ENCODE data around the gene CRYL1. TPM values are rescaled to one million over a fixed set of nuclear protein-coding genes. Genes with fewer than 3 reads are reported as not detected.

The CRYL1 gene
- total RNA-seq, 1 experiment from 2014 or later = 6.7 TPM

DNA sequence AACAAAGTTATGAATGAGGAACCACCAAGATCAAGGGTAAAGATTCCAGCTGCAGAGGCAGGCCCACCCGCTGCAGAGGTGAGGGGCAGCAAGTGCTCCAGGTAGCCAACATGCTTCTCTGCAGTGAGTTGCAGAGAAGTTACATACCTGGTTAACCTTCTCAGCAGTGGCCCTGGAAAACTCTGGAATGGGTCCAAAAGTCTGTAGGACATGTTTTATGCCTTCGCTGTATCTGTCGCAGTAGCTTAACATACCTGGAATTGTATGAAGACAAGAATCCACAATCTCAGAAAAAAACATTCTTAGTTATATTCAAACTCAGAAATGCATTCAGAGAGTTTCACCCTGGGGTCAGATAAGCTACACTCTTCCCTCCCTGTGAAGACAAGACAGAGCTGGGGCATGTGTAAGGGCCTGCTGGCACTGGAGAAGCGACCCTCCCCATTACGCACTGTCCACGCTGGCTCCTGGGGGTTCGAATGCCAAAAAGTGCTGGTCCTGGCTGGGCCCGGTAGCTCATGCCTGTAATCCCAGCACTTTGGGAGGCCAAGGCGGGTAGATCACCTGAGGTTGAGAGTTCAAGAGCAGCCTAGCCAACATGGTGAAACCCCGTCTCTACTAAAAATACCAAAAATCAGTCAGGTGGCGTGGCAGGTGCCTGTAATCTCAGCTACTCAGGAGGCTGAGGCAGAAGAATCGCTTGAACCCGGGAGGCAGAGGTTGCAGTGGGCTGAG, 121.0 kb downstream of the CRYL1 start:
- no TSS peak for BruUV-seq (replicated peaks)
- TF ChIP-seq, protein P1, sequence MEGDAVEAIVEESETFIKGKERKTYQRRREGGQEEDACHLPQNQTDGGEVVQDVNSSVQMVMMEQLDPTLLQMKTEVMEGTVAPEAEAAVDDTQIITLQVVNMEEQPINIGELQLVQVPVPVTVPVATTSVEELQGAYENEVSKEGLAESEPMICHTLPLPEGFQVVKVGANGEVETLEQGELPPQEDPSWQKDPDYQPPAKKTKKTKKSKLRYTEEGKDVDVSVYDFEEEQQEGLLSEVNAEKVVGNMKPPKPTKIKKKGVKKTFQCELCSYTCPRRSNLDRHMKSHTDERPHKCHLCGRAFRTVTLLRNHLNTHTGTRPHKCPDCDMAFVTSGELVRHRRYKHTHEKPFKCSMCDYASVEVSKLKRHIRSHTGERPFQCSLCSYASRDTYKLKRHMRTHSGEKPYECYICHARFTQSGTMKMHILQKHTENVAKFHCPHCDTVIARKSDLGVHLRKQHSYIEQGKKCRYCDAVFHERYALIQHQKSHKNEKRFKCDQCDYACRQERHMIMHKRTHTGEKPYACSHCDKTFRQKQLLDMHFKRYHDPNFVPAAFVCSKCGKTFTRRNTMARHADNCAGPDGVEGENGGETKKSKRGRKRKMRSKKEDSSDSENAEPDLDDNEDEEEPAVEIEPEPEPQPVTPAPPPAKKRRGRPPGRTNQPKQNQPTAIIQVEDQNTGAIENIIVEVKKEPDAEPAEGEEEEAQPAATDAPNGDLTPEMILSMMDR (IDR thresholded peaks at IDR 0.05; ENCODE audit: insufficient read depth in 1 of 2, low read depth in 1 of 2, low read length in 1 of 2, severe bottlenecking in 1 of 2, unreplicated experiment in 1 of 2) = no peak
- no peak overlapping the region for H3K27ac Mint-ChIP-seq (ENCODE audit: unreplicated experiment)
- no peaks in the 10 kb centered on the region for H3K27me3 Mint-ChIP-seq (ENCODE audit: insufficient read depth, unreplicated experiment)
- H3K36me3 Mint-ChIP-seq (ENCODE audit: insufficient read depth, unreplicated experiment) = no peaks in the 10 kb centered on the region
- Histone ChIP-seq H3K27me3 (replicated peaks; ENCODE audit: control insufficient read depth, insufficient read depth, low read length) (no peaks in the 10 kb centered on the region; the same call in 1 of the 2 replicates), H3K4me3 (ENCODE audit: low read depth, low read length) (no peak overlapping the region), H3K4me1 (no peaks in the 10 kb centered on the region), H3K36me3 (ENCODE audit: control insufficient read depth, insufficient read depth, low read length) (no peaks in the 10 kb centered on the region), H3K9me3 (no peaks in the 10 kb centered on the region)
- ChIA-PET CTCF (no interaction called here), POLR2A (no interaction called here)
- no peaks in the 10 kb centered on the region for H3K4me1 Mint-ChIP-seq (ENCODE audit: low read depth, unreplicated experiment)
- no peak overlapping the region for H3K4me3 Mint-ChIP-seq (ENCODE audit: unreplicated experiment)
- H3K9me3 Mint-ChIP-seq (ENCODE audit: unreplicated experiment) = no peaks in the 10 kb centered on the region
- no peak for DNase-seq
- intact Hi-C loops (cut with micrococcal nuclease; ENCODE audit: unreplicated experiment) = loop anchor here (2.0 kb wide), 1 partner anchor 20 kb away; no protein-coding TSS in a partner anchor

DNA sequence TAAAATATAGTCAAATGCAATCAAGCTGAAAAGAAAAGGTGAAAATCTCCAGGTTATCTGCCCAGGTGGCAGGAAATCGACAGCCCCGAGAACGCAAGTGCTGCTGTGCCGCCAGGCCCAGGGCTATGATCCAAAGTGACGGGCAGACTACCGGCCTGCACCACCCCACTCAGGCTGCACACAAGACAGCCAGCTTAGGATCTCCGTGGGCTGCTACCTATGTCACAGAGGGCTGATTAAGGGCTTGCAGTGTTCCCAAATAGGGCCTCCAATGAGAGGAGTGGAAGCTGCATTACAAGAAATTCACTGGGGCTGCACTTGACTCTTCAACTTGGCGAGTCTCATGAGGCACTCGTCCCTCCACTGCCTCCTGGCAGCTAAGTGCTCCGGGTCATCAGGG, 121.8 kb downstream of the CRYL1 start:
- H3K27ac Mint-ChIP-seq (ENCODE audit: unreplicated experiment) = no peak overlapping the region
- H3K36me3 ChIP-seq (ENCODE audit: control insufficient read depth, insufficient read depth, low read length) = no peaks in the 10 kb centered on the region
- intact Hi-C loops (cut with micrococcal nuclease; ENCODE audit: unreplicated experiment) = loop anchor here (2.0 kb wide), 1 partner anchor 19 kb away; no protein-coding TSS in a partner anchor
- DNase-seq = no peak
- H3K4me3 ChIP-seq (ENCODE audit: low read depth, low read length) = no peak overlapping the region
- no peaks in the 10 kb centered on the region for H3K36me3 Mint-ChIP-seq (ENCODE audit: insufficient read depth, unreplicated experiment)
- TF ChIP-seq, protein P1 (IDR thresholded peaks at IDR 0.05; ENCODE audit: insufficient read depth in 1 of 2, low read depth in 1 of 2, low read length in 1 of 2, severe bottlenecking in 1 of 2, unreplicated experiment in 1 of 2) = no peak
- H3K27me3 ChIP-seq (replicated peaks; ENCODE audit: control insufficient read depth, insufficient read depth, low read length) = no peaks in the 10 kb centered on the region; the same call in 1 of the 2 replicates
- H3K4me1 Mint-ChIP-seq (ENCODE audit: low read depth, unreplicated experiment) = no peaks in the 10 kb centered on the region
- BruUV-seq (replicated peaks) = no TSS peak
- POLR2A ChIA-PET = no interaction called here
- H3K4me1 ChIP-seq = no peaks in the 10 kb centered on the region
- no peaks in the 10 kb centered on the region for H3K27me3 Mint-ChIP-seq (ENCODE audit: insufficient read depth, unreplicated experiment)
- CTCF ChIA-PET = interaction anchor here (0.7 kb wide), 1 partner anchor 13 kb away, joined by 3 read pairs; no protein-coding TSS in a partner anchor
- no peak overlapping the region for H3K4me3 Mint-ChIP-seq (ENCODE audit: unreplicated experiment)
- no peaks in the 10 kb centered on the region for H3K9me3 Mint-ChIP-seq (ENCODE audit: unreplicated experiment)
- no peaks in the 10 kb centered on the region for H3K9me3 ChIP-seq

DNA sequence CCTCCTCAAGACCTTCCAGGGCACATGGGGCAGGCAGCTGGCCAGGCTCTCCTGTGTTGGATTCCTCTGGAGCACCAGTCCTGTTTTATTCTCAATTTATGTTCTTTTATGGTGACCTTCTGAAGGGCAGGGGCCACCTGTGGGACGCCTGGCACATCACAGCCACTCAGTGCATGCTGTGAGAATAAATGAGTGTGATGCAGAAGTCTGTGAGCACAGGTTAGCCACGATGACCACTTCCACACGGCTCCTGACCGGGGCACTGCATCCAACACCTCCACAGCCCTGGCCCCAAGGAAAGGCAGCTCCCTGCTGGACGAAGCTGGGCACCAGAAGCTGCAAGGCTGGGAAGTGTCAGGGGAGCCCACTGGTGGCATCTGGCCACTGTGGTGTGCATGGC, 122.8 kb downstream of the CRYL1 start:
- no TSS peak for BruUV-seq (replicated peaks)
- H3K9me3 ChIP-seq = no peaks in the 10 kb centered on the region
- H3K36me3 Mint-ChIP-seq (ENCODE audit: insufficient read depth, unreplicated experiment) = no peaks in the 10 kb centered on the region
- H3K27ac Mint-ChIP-seq (ENCODE audit: unreplicated experiment) = no peak overlapping the region
- TF ChIP-seq, protein P1 (IDR thresholded peaks at IDR 0.05; ENCODE audit: insufficient read depth in 1 of 2, low read depth in 1 of 2, low read length in 1 of 2, severe bottlenecking in 1 of 2, unreplicated experiment in 1 of 2) = no peak
- POLR2A ChIA-PET = no interaction called here
- DNase-seq = no peak
- H3K9me3 Mint-ChIP-seq (ENCODE audit: unreplicated experiment) = no peaks in the 10 kb centered on the region
- H3K4me1 ChIP-seq = no peaks in the 10 kb centered on the region
- H3K36me3 ChIP-seq (ENCODE audit: control insufficient read depth, insufficient read depth, low read length) = no peaks in the 10 kb centered on the region
- H3K27me3 ChIP-seq (replicated peaks; ENCODE audit: control insufficient read depth, insufficient read depth, low read length) = no peaks in the 10 kb centered on the region; the same call in 1 of the 2 replicates
- no peaks in the 10 kb centered on the region for H3K27me3 Mint-ChIP-seq (ENCODE audit: insufficient read depth, unreplicated experiment)
- H3K4me3 Mint-ChIP-seq (ENCODE audit: unreplicated experiment) = no peak overlapping the region
- CTCF ChIA-PET = no interaction called here
- H3K4me3 ChIP-seq (ENCODE audit: low read depth, low read length) = no peak overlapping the region
- intact Hi-C loops (cut with micrococcal nuclease; ENCODE audit: unreplicated experiment) = no loop called here
- no peaks in the 10 kb centered on the region for H3K4me1 Mint-ChIP-seq (ENCODE audit: low read depth, unreplicated experiment)

All from Caco-2 (cell line).